ENCODE results near the gene PLEKHH1. TPM values are rescaled to one million over a fixed set of nuclear protein-coding genes. Genes with fewer than 3 reads are reported as not detected.

Gene PLEKHH1
- total RNA-seq, 1 experiment from 2014 or later: 27.6 TPM

GRCh38 chr14:67525389-67525788, 7.7 kb upstream of the PLEKHH1 start:
- Histone ChIP-seq H3K27ac (ENCODE audit: low read depth, low read length) (no peak overlapping the region), H3K4me1 (ENCODE audit: control insufficient read depth in 1 of 2, insufficient read depth in 2 of 2, low read length in 2 of 2) (peaks cover 0 to 11% of the 10 kb centered on the region in 2 experiments; a peak in 2 of 4 replicates), H3K4me2 (ENCODE audit: low read length) (no peak overlapping the region), H3K9ac (ENCODE audit: low read length) (no peak overlapping the region), H3K79me2 (ENCODE audit: insufficient read depth, low read length) (no peaks in the 10 kb centered on the region), H3K36me3 (ENCODE audit: control insufficient read depth in 1 of 2, insufficient read depth in 2 of 2, low read length in 2 of 2) (no peaks in the 10 kb centered on the region), H3K4me3 (replicated peaks in 1 of 2; ENCODE audit: low read depth in 1 of 2, low read length in 2 of 2) (no peak overlapping the region), H3K27me3 (ENCODE audit: insufficient read depth, low read length) (peaks cover 29% of the 10 kb centered on the region; the same call in 1 of the 2 replicates), H2AFZ (ENCODE audit: low read depth, low read length, poor library complexity, severe bottlenecking) (no peak overlapping the region), H4K20me1 (ENCODE audit: insufficient read depth) (no peaks in the 10 kb centered on the region), H3K9me2 (ENCODE audit: insufficient read depth) (no peaks in the 10 kb centered on the region), H3K9me3 (ENCODE audit: control insufficient read depth in 1 of 2, insufficient read depth in 1 of 2, low read depth in 1 of 2, low read length in 2 of 2) (no peaks in the 10 kb centered on the region)
- TF ChIP-seq CEBPB (IDR thresholded peaks at IDR 0.05; ENCODE audit: low read depth): no peak
- TF ChIP-seq FOSL1 (IDR thresholded peaks at IDR 0.05; ENCODE audit: low read depth): no peak
- no peak for TF ChIP-seq ELF1 (IDR thresholded peaks at IDR 0.05; ENCODE audit: borderline replicate concordance, low read depth)
- no peak for TF ChIP-seq SP1 (IDR thresholded peaks at IDR 0.05; ENCODE audit: low read depth)
- no peak for TF ChIP-seq SRF (IDR thresholded peaks at IDR 0.05; ENCODE audit: low read depth)
- TF ChIP-seq CBX3 (IDR thresholded peaks at IDR 0.05; ENCODE audit: low read depth): no peak
- no peak for TF ChIP-seq ZFX (IDR thresholded peaks at IDR 0.05)
- no peak for TF ChIP-seq SIN3A (IDR thresholded peaks at IDR 0.05; ENCODE audit: low read depth)
- DNase-seq (ENCODE audit: low read depth, low spot score): no peak
- RAD21 ChIA-PET (ENCODE audit: low non-redundant PET in 1 of 2, low total read pairs in 2 of 2, uncharacterized antibody in 2 of 2, unreplicated experiment in 2 of 2): no interaction called here
- no peak for ATAC-seq
- intact Hi-C loops (cut with micrococcal nuclease): no loop called here
- BruUV-seq (replicated peaks): no TSS peak
- CTCF ChIA-PET: interaction anchor here (1.5 to 2.6 kb wide), 4 partner anchors 9 to 179 kb away, joined by 6 to 52 read pairs (median 33); no protein-coding TSS in a partner anchor
- POLR2A ChIA-PET: no interaction called here

- no peak overlapping the region for H3K27ac ChIP-seq (ENCODE audit: low read depth, low read length)
- no peak overlapping the region for H3K4me2 ChIP-seq (ENCODE audit: low read length)
- ChIA-PET RAD21 (ENCODE audit: low non-redundant PET in 1 of 2, low total read pairs in 2 of 2, uncharacterized antibody in 2 of 2, unreplicated experiment in 2 of 2) (interaction anchor here (1.0 to 1.4 kb wide), 5 partner anchors 45 to 178 kb away, joined by 3 to 15 read pairs (median 6); no protein-coding TSS in a partner anchor), CTCF (interaction anchor here (0.9 to 2.6 kb wide), 27 partner anchors 10 to 186 kb away, joined by 3 to 52 read pairs (median 5); partner anchors contain the start of genes ARG2, ATP6V1D, PIGH and RDH12), POLR2A (interaction anchor here (1.0 kb wide), 1 partner anchor 45 kb away, joined by 4 read pairs; no protein-coding TSS in a partner anchor)
- H3K79me2 ChIP-seq (ENCODE audit: insufficient read depth, low read length): no peaks in the 10 kb centered on the region
- H3K4me3 ChIP-seq (replicated peaks in 1 of 2; ENCODE audit: low read depth in 1 of 2, low read length in 2 of 2): no peak overlapping the region
- no peak overlapping the region for H2AFZ ChIP-seq (ENCODE audit: low read depth, low read length, poor library complexity, severe bottlenecking)
- no peaks in the 10 kb centered on the region for H3K36me3 ChIP-seq (ENCODE audit: control insufficient read depth in 1 of 2, insufficient read depth in 2 of 2, low read length in 2 of 2)
- H3K9me3 ChIP-seq (ENCODE audit: control insufficient read depth in 1 of 2, insufficient read depth in 1 of 2, low read depth in 1 of 2, low read length in 2 of 2): no peaks in the 10 kb centered on the region
- no TSS peak for BruUV-seq (replicated peaks)
- H3K9ac ChIP-seq (ENCODE audit: low read length): no peak overlapping the region
- TF ChIP-seq EZH2phosphoT487 (IDR thresholded peaks at IDR 0.05; ENCODE audit: borderline replicate concordance) (no peak), CEBPB (IDR thresholded peaks at IDR 0.05; ENCODE audit: low read depth) (no peak), ZFX (IDR thresholded peaks at IDR 0.05) (no peak), FOSL1 (IDR thresholded peaks at IDR 0.05; ENCODE audit: low read depth) (no peak), SP1 (IDR thresholded peaks at IDR 0.05; ENCODE audit: low read depth) (no peak), JUND (IDR thresholded peaks at IDR 0.05) (no peak), ZNF274 (IDR thresholded peaks at IDR 0.05; ENCODE audit: low read depth, low read length) (no peak), REST (IDR thresholded peaks at IDR 0.05; ENCODE audit: low read depth) (no peak), SRF (IDR thresholded peaks at IDR 0.05; ENCODE audit: low read depth) (no peak), POLR2AphosphoS5 (IDR thresholded peaks at IDR 0.05; ENCODE audit: low read depth, low read length) (no peak), SIN3A (IDR thresholded peaks at IDR 0.05; ENCODE audit: low read depth) (no peak)
- intact Hi-C loops (cut with micrococcal nuclease): loop anchor here (1.0 to 2.0 kb wide), 3 partner anchors 45 to 179 kb away; no protein-coding TSS in a partner anchor
- DNase-seq (ENCODE audit: low read depth, low spot score) (no peak), ATAC-seq (no peak)
- H3K9me2 ChIP-seq (ENCODE audit: insufficient read depth): no peaks in the 10 kb centered on the region
- no peaks in the 10 kb centered on the region for H4K20me1 ChIP-seq (ENCODE audit: insufficient read depth)
- H3K27me3 ChIP-seq (ENCODE audit: insufficient read depth, low read length): peaks cover 23% of the 10 kb centered on the region; the same call in 1 of the 2 replicates
- H3K4me1 ChIP-seq (ENCODE audit: control insufficient read depth in 1 of 2, insufficient read depth in 2 of 2, low read length in 2 of 2): peaks cover 0 to 11% of the 10 kb centered on the region in 2 experiments; a peak in 2 of 4 replicates
Measured at GRCh38 chr14:67526181-67526580, 6.9 kb upstream of the PLEKHH1 start.
